ENCODE results near the gene MFSD6. TPM values are rescaled to one million over a fixed set of nuclear protein-coding genes. Genes with fewer than 3 reads are reported as not detected.

MFSD6 gene
- total and polyA plus RNA-seq, 2 of the 8 experiments (the other 6 are each of a cell fraction or from before 2014, with no cell fraction given): 1.8 to 5.1 TPM

GRCh38 chr2:190362894-190363293, 45.3 kb upstream of the MFSD6 start (continued):
- TF ChIP-seq CHD7 (IDR thresholded peaks at IDR 0.05; ENCODE audit: insufficient replicate concordance, low read length) (no peak), BRCA1 (IDR thresholded peaks at IDR 0.05; ENCODE audit: low read depth, low read length) (no peak), ZNF274 (IDR thresholded peaks at IDR 0.05; ENCODE audit: borderline replicate concordance, extremely low read depth, low read length) (no peak), SIX5 (IDR thresholded peaks at IDR 0.05; ENCODE audit: low read depth, low read length) (no peak)
